GM12873 (cell line): ENCODE measurements around the gene YPEL2.

Source experiments
- CTCF ChIP-seq: IDR thresholded peaks from 2 replicates; pipeline ENCODE4 v1.5.1; 2012; ENCODE audit warnings: low read depth, mild to moderate bottlenecking, moderate library complexity, low read length, control low read depth; ENCODE audit not compliant: insufficient read depth; ENCODE audit errors: missing control alignments

YPEL2 gene

GRCh38 chr17:59345476-59345875, 14.0 kb downstream of the YPEL2 start:
- TF ChIP-seq CTCF: no peak

GRCh38 chr17:59346341-59346740, 14.9 kb downstream of the YPEL2 start:
- no peak for TF ChIP-seq CTCF

- no peak for TF ChIP-seq CTCF
Observed at GRCh38 chr17:59346876-59347407, 15.5 kb downstream of the YPEL2 start.

- TF ChIP-seq CTCF: no peak
Observed at GRCh38 chr17:59347975-59348391, 16.5 kb downstream of the YPEL2 start.

GRCh38 chr17:59349178-59349577, 17.7 kb downstream of the YPEL2 start:
- TF ChIP-seq CTCF: no peak

- TF ChIP-seq CTCF: no peak
Observed at GRCh38 chr17:59353106-59353854, 21.8 kb downstream of the YPEL2 start.

GRCh38 chr17:59353936-59354755, 22.7 kb downstream of the YPEL2 start:
- TF ChIP-seq CTCF: no peak
